ENCODE measurements around the gene KIAA2012.
A peak's percentile ranks its signal among the peaks of the same experiment; 100 is the strongest.

Gene KIAA2012

GRCh38 chr2:202120828-202121227, 47.8 kb downstream of the KIAA2012 start:
- Histone ChIP-seq H3K27me3 (replicated peaks; ENCODE audit: control insufficient read depth, insufficient read depth, low read length) (peaks cover 4% of the 10 kb centered on the region), H3K4me3 (ENCODE audit: low read length) (no peak overlapping the region), H3K9me3 (ENCODE audit: control insufficient read depth, low read length) (peaks cover 5% of the 10 kb centered on the region), H3K36me3 (ENCODE audit: control insufficient read depth, insufficient read depth, low read length, severe bottlenecking) (no peaks in the 10 kb centered on the region), H3K9ac (ENCODE audit: low read length) (no peak overlapping the region), H3K4me1 (ENCODE audit: control insufficient read depth, insufficient read depth, low read length) (peaks cover 8% of the 10 kb centered on the region)
- DNase-seq (ENCODE audit: low read depth): no peak

GRCh38 chr2:202121532-202122162, 48.6 kb downstream of the KIAA2012 start:
- H3K9ac ChIP-seq (ENCODE audit: low read length): no peak overlapping the region
- H3K9me3 ChIP-seq (ENCODE audit: control insufficient read depth, low read length): peaks cover 4% of the 10 kb centered on the region
- H3K27me3 ChIP-seq (replicated peaks; ENCODE audit: control insufficient read depth, insufficient read depth, low read length): peaks cover 4% of the 10 kb centered on the region
- H3K4me3 ChIP-seq (ENCODE audit: low read length): no peak overlapping the region
- H3K36me3 ChIP-seq (ENCODE audit: control insufficient read depth, insufficient read depth, low read length, severe bottlenecking): no peaks in the 10 kb centered on the region
- peaks cover 7% of the 10 kb centered on the region for H3K4me1 ChIP-seq (ENCODE audit: control insufficient read depth, insufficient read depth, low read length)
- DNase-seq (ENCODE audit: low read depth): no peak

GRCh38 chr2:202122163-202122540, 49.1 kb downstream of the KIAA2012 start:
- Histone ChIP-seq H3K36me3 (ENCODE audit: control insufficient read depth, insufficient read depth, low read length, severe bottlenecking) (no peaks in the 10 kb centered on the region), H3K4me1 (ENCODE audit: control insufficient read depth, insufficient read depth, low read length) (peaks cover 12% of the 10 kb centered on the region), H3K9ac (ENCODE audit: low read length) (no peak overlapping the region), H3K9me3 (ENCODE audit: control insufficient read depth, low read length) (no peaks in the 10 kb centered on the region), H3K4me3 (ENCODE audit: low read length) (no peak overlapping the region), H3K27me3 (replicated peaks; ENCODE audit: control insufficient read depth, insufficient read depth, low read length) (peaks cover 4% of the 10 kb centered on the region)
- no peak for DNase-seq (ENCODE audit: low read depth)

GRCh38 chr2:202122980-202123720, 50.1 kb downstream of the KIAA2012 start:
- no peak for DNase-seq (ENCODE audit: low read depth)
- H3K27me3 ChIP-seq (replicated peaks; ENCODE audit: control insufficient read depth, insufficient read depth, low read length): peaks cover 4% of the 10 kb centered on the region
- H3K9ac ChIP-seq (ENCODE audit: low read length): no peak overlapping the region

GRCh38 chr2:202124286-202124685, 51.2 kb downstream of the KIAA2012 start:
- H3K9ac ChIP-seq (ENCODE audit: low read length): no peak overlapping the region
- H3K9me3 ChIP-seq (ENCODE audit: control insufficient read depth, low read length): no peaks in the 10 kb centered on the region
- H3K27me3 ChIP-seq (replicated peaks; ENCODE audit: control insufficient read depth, insufficient read depth, low read length): peaks cover 4% of the 10 kb centered on the region
- H3K4me3 ChIP-seq (ENCODE audit: low read length): no peak overlapping the region
- DNase-seq (ENCODE audit: low read depth): no peak
- H3K4me1 ChIP-seq (ENCODE audit: control insufficient read depth, insufficient read depth, low read length): peaks cover 25% of the 10 kb centered on the region
- H3K36me3 ChIP-seq (ENCODE audit: control insufficient read depth, insufficient read depth, low read length, severe bottlenecking): no peaks in the 10 kb centered on the region

More at GRCh38 chr2:202122980-202123720, 50.1 kb downstream of the KIAA2012 start:
- no peak overlapping the region for H3K4me3 ChIP-seq (ENCODE audit: low read length)
- no peaks in the 10 kb centered on the region for H3K36me3 ChIP-seq (ENCODE audit: control insufficient read depth, insufficient read depth, low read length, severe bottlenecking)
- no peaks in the 10 kb centered on the region for H3K9me3 ChIP-seq (ENCODE audit: control insufficient read depth, low read length)
- peaks cover 22% of the 10 kb centered on the region for H3K4me1 ChIP-seq (ENCODE audit: control insufficient read depth, insufficient read depth, low read length)

- Histone ChIP-seq H3K4me1 (ENCODE audit: control insufficient read depth, insufficient read depth, low read length) (peaks cover 25% of the 10 kb centered on the region), H3K27me3 (replicated peaks; ENCODE audit: control insufficient read depth, insufficient read depth, low read length) (no peaks in the 10 kb centered on the region)
Measured at GRCh38 chr2:202127687-202128331, 54.8 kb downstream of the KIAA2012 start.

GRCh38 chr2:202129841-202130240, 56.8 kb downstream of the KIAA2012 start:
- H3K36me3 ChIP-seq (ENCODE audit: control insufficient read depth, insufficient read depth, low read length, severe bottlenecking): no peaks in the 10 kb centered on the region
- no peak overlapping the region for H3K4me3 ChIP-seq (ENCODE audit: low read length)
- DNase-seq (ENCODE audit: low read depth): no peak
- peaks cover 35% of the 10 kb centered on the region for H3K4me1 ChIP-seq (ENCODE audit: control insufficient read depth, insufficient read depth, low read length)
- no peaks in the 10 kb centered on the region for H3K27me3 ChIP-seq (replicated peaks; ENCODE audit: control insufficient read depth, insufficient read depth, low read length)
- H3K9me3 ChIP-seq (ENCODE audit: control insufficient read depth, low read length): no peaks in the 10 kb centered on the region
- no peak overlapping the region for H3K9ac ChIP-seq (ENCODE audit: low read length)

More at GRCh38 chr2:202127687-202128331, 54.8 kb downstream of the KIAA2012 start:
- Histone ChIP-seq H3K9me3 (ENCODE audit: control insufficient read depth, low read length) (no peaks in the 10 kb centered on the region), H3K36me3 (ENCODE audit: control insufficient read depth, insufficient read depth, low read length, severe bottlenecking) (no peaks in the 10 kb centered on the region), H3K4me3 (ENCODE audit: low read length) (no peak overlapping the region), H3K9ac (ENCODE audit: low read length) (peak overlapping the region; percentile 46)
- DNase-seq (ENCODE audit: low read depth): peak; percentile 44

- H3K36me3 ChIP-seq (ENCODE audit: control insufficient read depth, insufficient read depth, low read length, severe bottlenecking): no peaks in the 10 kb centered on the region
- peaks cover 27% of the 10 kb centered on the region for H3K4me1 ChIP-seq (ENCODE audit: control insufficient read depth, insufficient read depth, low read length)
- no peaks in the 10 kb centered on the region for H3K9me3 ChIP-seq (ENCODE audit: control insufficient read depth, low read length)
- no peak for DNase-seq (ENCODE audit: low read depth)
- H3K9ac ChIP-seq (ENCODE audit: low read length): no peak overlapping the region
- H3K4me3 ChIP-seq (ENCODE audit: low read length): no peak overlapping the region
- no peaks in the 10 kb centered on the region for H3K27me3 ChIP-seq (replicated peaks; ENCODE audit: control insufficient read depth, insufficient read depth, low read length)
Measured at GRCh38 chr2:202133200-202133908, 60.3 kb downstream of the KIAA2012 start.

- Histone ChIP-seq H3K9ac (ENCODE audit: low read length) (no peak overlapping the region), H3K36me3 (ENCODE audit: control insufficient read depth, insufficient read depth, low read length, severe bottlenecking) (no peaks in the 10 kb centered on the region)
Measured at GRCh38 chr2:202133909-202134265, 60.8 kb downstream of the KIAA2012 start.

GRCh38 chr2:202135091-202135874, 62.2 kb downstream of the KIAA2012 start:
- Histone ChIP-seq H3K9me3 (ENCODE audit: control insufficient read depth, low read length) (no peaks in the 10 kb centered on the region), H3K4me3 (ENCODE audit: low read length) (peak overlapping the region; percentile 45), H3K36me3 (ENCODE audit: control insufficient read depth, insufficient read depth, low read length, severe bottlenecking) (no peaks in the 10 kb centered on the region), H3K27me3 (replicated peaks; ENCODE audit: control insufficient read depth, insufficient read depth, low read length) (no peaks in the 10 kb centered on the region), H3K9ac (ENCODE audit: low read length) (peak overlapping the region; percentile 34), H3K4me1 (ENCODE audit: control insufficient read depth, insufficient read depth, low read length) (peaks cover 26% of the 10 kb centered on the region)
- DNase-seq (ENCODE audit: low read depth): peak; percentile 98

More at GRCh38 chr2:202133909-202134265, 60.8 kb downstream of the KIAA2012 start:
- no peak for DNase-seq (ENCODE audit: low read depth)
- H3K9me3 ChIP-seq (ENCODE audit: control insufficient read depth, low read length): no peaks in the 10 kb centered on the region
- no peak overlapping the region for H3K4me3 ChIP-seq (ENCODE audit: low read length)
- H3K4me1 ChIP-seq (ENCODE audit: control insufficient read depth, insufficient read depth, low read length): peaks cover 26% of the 10 kb centered on the region
- no peaks in the 10 kb centered on the region for H3K27me3 ChIP-seq (replicated peaks; ENCODE audit: control insufficient read depth, insufficient read depth, low read length)

Measured in adipocyte (in vitro differentiated cells).